ENCODE measurements around the gene ZNF507.

- TF ChIP-seq, protein P1, sequence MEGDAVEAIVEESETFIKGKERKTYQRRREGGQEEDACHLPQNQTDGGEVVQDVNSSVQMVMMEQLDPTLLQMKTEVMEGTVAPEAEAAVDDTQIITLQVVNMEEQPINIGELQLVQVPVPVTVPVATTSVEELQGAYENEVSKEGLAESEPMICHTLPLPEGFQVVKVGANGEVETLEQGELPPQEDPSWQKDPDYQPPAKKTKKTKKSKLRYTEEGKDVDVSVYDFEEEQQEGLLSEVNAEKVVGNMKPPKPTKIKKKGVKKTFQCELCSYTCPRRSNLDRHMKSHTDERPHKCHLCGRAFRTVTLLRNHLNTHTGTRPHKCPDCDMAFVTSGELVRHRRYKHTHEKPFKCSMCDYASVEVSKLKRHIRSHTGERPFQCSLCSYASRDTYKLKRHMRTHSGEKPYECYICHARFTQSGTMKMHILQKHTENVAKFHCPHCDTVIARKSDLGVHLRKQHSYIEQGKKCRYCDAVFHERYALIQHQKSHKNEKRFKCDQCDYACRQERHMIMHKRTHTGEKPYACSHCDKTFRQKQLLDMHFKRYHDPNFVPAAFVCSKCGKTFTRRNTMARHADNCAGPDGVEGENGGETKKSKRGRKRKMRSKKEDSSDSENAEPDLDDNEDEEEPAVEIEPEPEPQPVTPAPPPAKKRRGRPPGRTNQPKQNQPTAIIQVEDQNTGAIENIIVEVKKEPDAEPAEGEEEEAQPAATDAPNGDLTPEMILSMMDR (IDR thresholded peaks at IDR 0.05; ENCODE audit: poor library complexity), result peak; percentile 30
- no peak for TF ChIP-seq EZH2 (IDR thresholded peaks at IDR 0.05; ENCODE audit: borderline replicate concordance)
Observed at GRCh38 chr19:32357720-32358119, 12.3 kb downstream of the ZNF507 start.
